Left lung (tissue), 10 donors: Measurements from ENCODE around the gene SLC25A14. TPM values are rescaled to one million over a fixed set of nuclear protein-coding genes. Genes with fewer than 3 reads are reported as not detected.
"Not testable (repeated sequence)": the region's sequence is repeated elsewhere in the genome, so short reads cannot be mapped to it uniquely, and the experiment has no call there.

Experiments
- ATAC-seq: fragments of 200-7000 bp; cut with Tn5 transposase; one replicate; pipeline ENCODE4 v1.9.1; 2020; ENCODE audit warnings: moderate library complexity
- DNase-seq, 4 donors: peaks; one replicate each; pipeline ENCODE4 v3.0.0-alpha.2; 2013 to 2020
- H3K27ac ChIP-seq, 2 donors: fragments of 200-600 bp; sonication (generic) in 1 of 2; one replicate each; pipeline versions ENCODE4 v1.5.0 to v1.8.0; 2020 to 2021
- H3K27me3 ChIP-seq, 2 donors: fragments of 200-600 bp; sonication (generic) in 1 of 2; one replicate each; pipeline versions ENCODE4 v1.5.0 to v1.8.0; 2020 to 2021
- H3K36me3 ChIP-seq, 2 donors: fragments of 200-600 bp; sonication (generic) in 1 of 2; one replicate each; pipeline versions ENCODE4 v1.5.0 to v1.8.0; 2020 to 2021
- H3K4me1 ChIP-seq, 2 donors: fragments of 200-600 bp; one replicate each; pipeline ENCODE4 v1.8.0; 2021
- H3K4me3 ChIP-seq, 2 donors: fragments of 200-600 bp; sonication (generic) in 1 of 2; one replicate each; pipeline versions ENCODE4 v1.5.0 to v1.8.0; 2020 to 2021; ENCODE audit warnings: mild to moderate bottlenecking in 1 of 2
- H3K9me3 ChIP-seq, 2 donors: fragments of 200-600 bp; sonication (generic) in 1 of 2; one replicate each; pipeline versions ENCODE4 v1.5.0 to v1.8.0; 2020 to 2021
- intact Hi-C, 2 donors: fragments of 100-400 bp; cut with DNase I; formaldehyde crosslinking; loops; one replicate each; pipeline versions ENCODE4 v1.11.2 to v1.14.2; 2022
- polyA plus RNA-seq, 6 donors: library from polyadenylated mRNA; unstranded; fragments of 120-200 nt; gene quantifications; one replicate each; pipeline ENCODE4 v1.2.1, GENCODE V29; 2013; ENCODE audit not compliant: insufficient read length in 6 of 6
- total RNA-seq, 2 donors: library from RNA; stranded (reverse); fragmentation: NEBNext Ultra II Directional; extraction: Animal tissue kit (Norgen Biotek cat#: 25700); gene quantifications; one replicate each; pipeline ENCODE4 v1.2.1, GENCODE V29; 2021
- TF ChIP-seq, protein P1 (sequence below), 2 donors: fragments of 200-600 bp; sonication (generic) in 1 of 2; IDR thresholded peaks; one replicate each; pipeline versions ENCODE4 v1.5.0 to v1.8.0; 2021; ENCODE audit warnings: antibody characterized with exemption in 2 of 2
- donor health status: DM: no; HTN: yes; CAD: no.
- donor health status: DM: no; HTN: no; CAD: no.

Gene SLC25A14
- total and polyA plus RNA-seq, 8 donors = 8.3 to 33.4 (median 26.5) TPM

DNA sequence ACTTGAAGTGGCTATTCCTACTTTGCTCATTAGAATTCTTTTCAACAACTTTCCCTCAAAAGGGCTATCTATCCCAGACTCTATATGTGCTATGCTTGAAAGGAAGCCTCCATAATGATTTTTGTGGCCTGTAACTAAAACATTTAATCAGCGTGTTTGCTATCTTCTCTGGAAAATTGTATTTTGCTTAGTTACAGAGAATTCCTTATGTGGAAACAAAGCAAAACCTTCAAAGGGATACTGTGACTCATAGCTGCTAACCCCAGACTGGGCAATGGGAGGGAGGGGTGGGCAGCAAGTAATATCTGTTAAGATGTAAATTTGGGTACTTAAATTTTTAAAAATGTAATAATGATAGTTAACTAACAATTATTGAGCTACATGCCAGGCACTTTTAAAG, 3.7 kb downstream of the SLC25A14 start:
- intact Hi-C loops = no loop called here
- no peaks in the 10 kb centered on the region for H3K9me3 ChIP-seq
- TF ChIP-seq, protein P1, sequence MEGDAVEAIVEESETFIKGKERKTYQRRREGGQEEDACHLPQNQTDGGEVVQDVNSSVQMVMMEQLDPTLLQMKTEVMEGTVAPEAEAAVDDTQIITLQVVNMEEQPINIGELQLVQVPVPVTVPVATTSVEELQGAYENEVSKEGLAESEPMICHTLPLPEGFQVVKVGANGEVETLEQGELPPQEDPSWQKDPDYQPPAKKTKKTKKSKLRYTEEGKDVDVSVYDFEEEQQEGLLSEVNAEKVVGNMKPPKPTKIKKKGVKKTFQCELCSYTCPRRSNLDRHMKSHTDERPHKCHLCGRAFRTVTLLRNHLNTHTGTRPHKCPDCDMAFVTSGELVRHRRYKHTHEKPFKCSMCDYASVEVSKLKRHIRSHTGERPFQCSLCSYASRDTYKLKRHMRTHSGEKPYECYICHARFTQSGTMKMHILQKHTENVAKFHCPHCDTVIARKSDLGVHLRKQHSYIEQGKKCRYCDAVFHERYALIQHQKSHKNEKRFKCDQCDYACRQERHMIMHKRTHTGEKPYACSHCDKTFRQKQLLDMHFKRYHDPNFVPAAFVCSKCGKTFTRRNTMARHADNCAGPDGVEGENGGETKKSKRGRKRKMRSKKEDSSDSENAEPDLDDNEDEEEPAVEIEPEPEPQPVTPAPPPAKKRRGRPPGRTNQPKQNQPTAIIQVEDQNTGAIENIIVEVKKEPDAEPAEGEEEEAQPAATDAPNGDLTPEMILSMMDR (IDR thresholded peaks at IDR 0.05) = no peak
- H3K4me1 ChIP-seq = no peaks in the 10 kb centered on the region
- ATAC-seq (no peak), DNase-seq (no peak)
- H3K36me3 ChIP-seq = no peaks in the 10 kb centered on the region
- no peak overlapping the region for H3K4me3 ChIP-seq
- H3K27ac ChIP-seq = no peak overlapping the region
- H3K27me3 ChIP-seq = no peaks in the 10 kb centered on the region

DNA sequence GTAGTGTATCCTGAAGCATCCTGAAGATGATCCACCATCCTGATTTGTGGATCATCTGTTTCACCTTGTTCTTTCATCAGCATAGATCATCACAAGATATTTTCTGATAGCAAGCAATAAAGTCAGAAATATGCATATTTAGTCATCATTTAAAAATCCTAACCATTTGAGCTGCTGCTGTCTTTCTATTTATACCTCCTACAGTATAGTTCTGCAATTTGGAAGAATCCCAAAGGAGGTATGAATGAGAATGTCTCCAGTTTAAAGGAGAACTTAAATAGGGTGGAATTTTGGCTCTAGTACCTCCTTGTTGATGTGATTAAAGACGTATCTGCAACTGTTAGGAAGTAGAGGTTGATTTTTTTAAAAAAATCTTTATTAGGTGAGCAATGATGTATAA, 7.6 kb downstream of the SLC25A14 start:
- Histone ChIP-seq H3K4me1 (no peaks in the 10 kb centered on the region), H3K27ac (no peak overlapping the region), H3K4me3 (no peak overlapping the region), H3K27me3 (no peaks in the 10 kb centered on the region), H3K9me3 (no peaks in the 10 kb centered on the region), H3K36me3 (peaks cover 0 to 5% of the 10 kb centered on the region in 2 donors)
- ATAC-seq = no peak
- TF ChIP-seq, protein P1 (IDR thresholded peaks at IDR 0.05) = no peak
- DNase-seq = no peak
- intact Hi-C loops = no loop called here

- Histone ChIP-seq H3K36me3 (peaks cover 0 to 5% of the 10 kb centered on the region in 2 donors), H3K4me3 (no peak overlapping the region), H3K27ac (no peak overlapping the region), H3K27me3 (no peaks in the 10 kb centered on the region), H3K9me3 (no peaks in the 10 kb centered on the region), H3K4me1 (no peaks in the 10 kb centered on the region)
- TF ChIP-seq, protein P1 (IDR thresholded peaks at IDR 0.05) = no peak
- DNase-seq (no peak), ATAC-seq (no peak)
- intact Hi-C loops = no loop called here
These were observed 11.8 kb downstream of the SLC25A14 start for GRCh38 chrX:130351567-130351966.

DNA sequence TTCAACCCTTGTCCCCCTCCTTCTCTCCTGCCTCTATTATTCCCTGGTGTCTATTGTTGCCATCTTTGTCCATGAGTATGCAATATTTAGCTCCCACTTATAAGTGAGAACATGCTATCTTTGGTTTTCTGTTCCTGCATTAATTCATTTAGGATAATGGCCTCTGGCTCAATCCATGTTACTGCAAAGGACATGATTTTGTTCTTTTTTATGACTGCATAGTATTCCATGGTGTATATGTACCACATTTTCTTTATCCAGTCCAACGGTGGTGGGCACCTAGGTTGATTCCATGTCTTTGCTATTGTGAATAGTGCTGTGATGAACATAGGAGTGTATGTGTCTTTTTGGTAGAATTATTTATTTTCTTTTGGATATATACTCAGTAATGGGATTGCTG, 12.3 kb downstream of the SLC25A14 start:
- intact Hi-C loops, H3K9me3 ChIP-seq, H3K27me3 ChIP-seq, DNase-seq, H3K4me3 ChIP-seq, ATAC-seq, H3K4me1 ChIP-seq, H3K36me3 ChIP-seq, H3K27ac ChIP-seq: not testable (repeated sequence)

DNA sequence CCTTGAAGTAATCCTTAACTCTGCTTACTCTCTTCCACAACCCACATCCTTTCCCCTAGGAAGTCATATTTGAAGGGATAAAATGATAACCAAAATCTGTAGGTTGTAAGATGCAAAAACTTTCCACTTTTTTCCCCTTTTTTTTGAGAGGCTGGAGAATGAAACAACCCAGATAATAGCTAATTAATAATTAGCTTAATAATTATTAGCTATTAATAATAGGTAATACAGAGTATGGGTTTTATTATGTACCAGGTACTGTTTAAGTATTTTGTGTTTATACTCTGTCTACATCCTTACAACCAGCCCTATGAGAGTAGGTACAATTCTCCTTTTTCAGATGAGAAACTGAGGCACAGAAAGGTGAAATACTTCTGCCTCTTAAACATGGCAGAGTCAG, 36.4 kb downstream of the SLC25A14 start:
- ATAC-seq = no peak
- H3K4me3 ChIP-seq = no peak overlapping the region
- no peak overlapping the region for H3K27ac ChIP-seq
- DNase-seq = no peak
- intact Hi-C loops = no loop called here
- TF ChIP-seq, protein P1 (IDR thresholded peaks at IDR 0.05) = no peak
- H3K4me1 ChIP-seq = no peaks in the 10 kb centered on the region
- H3K9me3 ChIP-seq = no peaks in the 10 kb centered on the region
- H3K36me3 ChIP-seq = peaks cover 0 to 9% of the 10 kb centered on the region in 2 donors
- H3K27me3 ChIP-seq = no peaks in the 10 kb centered on the region

GRCh38 chrX:130378024-130378669, 38.4 kb downstream of the SLC25A14 start:
- no peak for ATAC-seq
- H3K27ac ChIP-seq = no peak overlapping the region
- H3K9me3 ChIP-seq = no peaks in the 10 kb centered on the region
- no peak overlapping the region for H3K4me3 ChIP-seq
- TF ChIP-seq, protein P1 (IDR thresholded peaks at IDR 0.05) = no peak
- no peaks in the 10 kb centered on the region for H3K27me3 ChIP-seq
- DNase-seq = no peak
- H3K4me1 ChIP-seq = no peaks in the 10 kb centered on the region
- H3K36me3 ChIP-seq = no peaks in the 10 kb centered on the region
- intact Hi-C loops = no loop called here
